GM12878 (cell line): ENCODE results near the gene BCAP29. TPM values are rescaled to one million over a fixed set of nuclear protein-coding genes. Genes with fewer than 3 reads are reported as not detected.

Source experiments
- ATAC-seq: fragments of 200-7000 bp; cut with Tn5 transposase; 3 replicates; pipeline ENCODE4 v1.9.1; 2020; ENCODE audit warnings: mild to moderate bottlenecking, moderate library complexity
- BruUV-seq: library from RNA; stranded (reverse); fragments of 400-500 nt; replicated peaks from 2 replicates; lab custom pipeline; 2021; lab: Mats Ljungman, UMichigan
- CTCF ChIA-PET: fragments of 300-600 bp; sonication (Branson Sonifier 250); formaldehyde crosslinking; extraction: SDS; loops from one replicate; lab custom pipeline; 2021; ENCODE audit warnings: inconsistent platforms; lab: Yijun Ruan, JAX
- POLR2A ChIA-PET: fragments of 350-600 bp; formaldehyde crosslinking; extraction: SDS; loops from one replicate; lab custom pipeline; 2021; ENCODE audit warnings: inconsistent platforms; lab: Charles Lee
- RAD21 ChIA-PET: fragments of 300-600 bp; sonication (Branson Sonifier 250); formaldehyde crosslinking; loops from one replicate; lab custom pipeline; 2023; ENCODE audit warnings: antibody characterized with exemption; ENCODE audit not compliant: unreplicated experiment; lab: Charles Lee
- SMC1A ChIA-PET: fragments of 300-600 bp; sonication (Branson Sonifier 250); formaldehyde crosslinking; loops from one replicate; lab custom pipeline; 2023; ENCODE audit not compliant: unreplicated experiment, uncharacterized antibody; lab: Charles Lee
- DNase-seq: peaks from one replicate; pipeline ENCODE4 v3.0.0-alpha.2; 2011; ENCODE audit warnings: low read depth, low spot score
- FAIRE-seq: peaks from 3 replicates; lab custom pipeline; 2011; peaks lifted over from hg19 to GRCh38; lab: Jason Lieb, UNC
- H2AFZ ChIP-seq: 2 replicates; pipeline ENCODE4 v1.6.0; 2011; ENCODE audit warnings: low read depth, low read length, control low read depth; ENCODE audit not compliant: control insufficient read depth
- H3K27ac ChIP-seq: 2 replicates; pipeline ENCODE4 v1.5.1; 2011; ENCODE audit warnings: control low read depth; ENCODE audit not compliant: control insufficient read depth, insufficient read depth
- H3K27me3 ChIP-seq, 2 experiments: replicated peaks in 1 of 2; 2 replicates each; pipeline versions ENCODE4 v1.6.0 to v1.6.1; 2011; ENCODE audit warnings: low read length in 1 of 2; ENCODE audit not compliant: control insufficient read depth in 2 of 2, insufficient read depth in 2 of 2
- H3K36me3 ChIP-seq, 2 experiments: 2 replicates each; pipeline ENCODE4 v1.5.1; 2011; ENCODE audit warnings: low read length in 1 of 2; ENCODE audit not compliant: control insufficient read depth in 2 of 2, insufficient read depth in 2 of 2
- H3K4me1 ChIP-seq: 2 replicates; pipeline ENCODE4 v1.6.1; 2011; ENCODE audit warnings: mild to moderate bottlenecking, low read length, moderate library complexity, mixed read lengths; ENCODE audit not compliant: control insufficient read depth, insufficient read depth
- H3K4me2 ChIP-seq: 2 replicates; pipeline ENCODE4 v1.6.0; 2011; ENCODE audit warnings: control low read depth; ENCODE audit not compliant: control insufficient read depth, insufficient read depth
- H3K4me3 ChIP-seq: fragments of 200-600 bp; sonication (generic); 2 replicates; pipeline ENCODE4 v1.5.1; 2016
- H3K79me2 ChIP-seq: 2 replicates; pipeline ENCODE4 v1.6.0; 2011; ENCODE audit warnings: low read length; ENCODE audit not compliant: control insufficient read depth, insufficient read depth
- H3K9ac ChIP-seq: 2 replicates; pipeline ENCODE4 v1.8.0; 2011; ENCODE audit warnings: low read length, control low read depth, mixed read lengths; ENCODE audit not compliant: control insufficient read depth, insufficient read depth
- H3K9me3 ChIP-seq: replicated peaks from 3 replicates; pipeline ENCODE4 v1.5.1; 2011; ENCODE audit warnings: mild to moderate bottlenecking, low read length; ENCODE audit not compliant: control insufficient read depth, insufficient read depth
- H4K20me1 ChIP-seq: 2 replicates; pipeline ENCODE4 v1.6.0; 2011; ENCODE audit not compliant: control insufficient read depth, insufficient read depth
- BCL11A ChIP-seq: IDR thresholded peaks from 2 replicates; pipeline ENCODE4 v1.6.1; 2011; ENCODE audit warnings: low read depth, low read length
- EED ChIP-seq: sonication (generic); IDR thresholded peaks from 2 replicates; pipeline ENCODE4 v1.6.1; 2016; ENCODE audit warnings: antibody characterized with exemption, low read depth
- GATAD2B ChIP-seq: fragments of 450-650 bp; conservative IDR thresholded peaks from 2 replicates; pipeline ENCODE4 v1.6.1; 2017; ENCODE audit warnings: low read depth, mild to moderate bottlenecking, moderate library complexity
- HDAC2 ChIP-seq: fragments of 200-600 bp; sonication (generic); IDR thresholded peaks from 2 replicates; pipeline ENCODE4 v1.6.1; 2017
- IKZF1 ChIP-seq: fragments of 450-650 bp; conservative IDR thresholded peaks from 2 replicates; pipeline ENCODE4 v1.6.1; 2017; ENCODE audit warnings: antibody characterized with exemption, mild to moderate bottlenecking
- MEF2A ChIP-seq: IDR thresholded peaks from 2 replicates; pipeline ENCODE4 v1.6.1; 2011; ENCODE audit warnings: low read depth, mild to moderate bottlenecking, low read length, moderate library complexity; ENCODE audit not compliant: insufficient read depth
- MEF2B ChIP-seq: fragments of 450-650 bp; IDR thresholded peaks from 2 replicates; pipeline ENCODE4 v1.6.1; 2018; ENCODE audit warnings: mild to moderate bottlenecking, moderate library complexity; ENCODE audit not compliant: partially characterized antibody, poor library complexity, severe bottlenecking
- NFXL1 ChIP-seq: fragments of 450-650 bp; IDR thresholded peaks from 2 replicates; pipeline ENCODE4 v1.6.1; 2017; ENCODE audit warnings: antibody characterized with exemption, mild to moderate bottlenecking, borderline replicate concordance
- POLR2AphosphoS2 ChIP-seq: IDR thresholded peaks from 2 replicates; pipeline ENCODE4 v1.6.1; 2011; ENCODE audit warnings: low read depth, mild to moderate bottlenecking, low read length, improper control_type of control experiment, moderate library complexity
- RELA ChIP-seq: fragments of 450-650 bp; IDR thresholded peaks from 2 replicates; pipeline ENCODE4 v1.8.0; 2014; ENCODE audit warnings: borderline replicate concordance; ENCODE audit not compliant: partially characterized antibody
- SMAD1 ChIP-seq: fragments of 450-650 bp; IDR thresholded peaks from 2 replicates; pipeline ENCODE4 v1.6.1; 2018; ENCODE audit warnings: mild to moderate bottlenecking, low read depth; ENCODE audit not compliant: partially characterized antibody
- ZNF622 ChIP-seq: fragments of 450-650 bp; IDR thresholded peaks from 2 replicates; pipeline ENCODE4 v1.6.1; 2017; ENCODE audit warnings: mild to moderate bottlenecking, inconsistent platforms
- WGBS: methylation state at CpG from one replicate; pipeline ENCODE4 v1.1.6; 2016; ENCODE audit warnings: low lambda C conversion rate; ENCODE audit not compliant: insufficient replicate concordance, insufficient coverage; ENCODE audit errors: missing lambda C conversion rate; 5-methylcytosine and 5-hydroxymethylcytosine counted together
- in situ Hi-C: fragments of 300-500 bp; cut with MboI; formaldehyde crosslinking; loops from 9 replicates; pipeline ENCODE4 v1.14.3; 2018; ENCODE audit warnings: mixed read lengths
- intact Hi-C: fragments of 100-400 bp; cut with micrococcal nuclease; formaldehyde crosslinking; loops from one replicate; pipeline ENCODE4 v1.14.2; 2022; ENCODE audit not compliant: unreplicated experiment
- polyA plus RNA-seq, 11 experiments: library from polyadenylated mRNA; depleted of rRNA in 4 of 11; unstranded in 6 of 11; stranded (reverse) in 5 of 11; fragments of >200 nt; fragmentation: Nextera tagmentation in 4 of 11; fragmentation: Illumina TruSeq in 1 of 11; extraction: Ambion mirVana in 4 of 11; extraction: Trizol in 1 of 11; gene quantifications; 1 replicate in 1 of 11; 2 replicates in 10 of 11; pipeline versions ENCODE4 v1.2.1 to v1.2.3, GENCODE V29; 2011 to 2016; ENCODE audit warnings: inconsistent platforms in 2 of 11, missing spikeins in 2 of 11, low read depth in 1 of 11
- total RNA-seq, 4 experiments: library from RNA; depleted of rRNA in 3 of 4; stranded (reverse); fragments of >200 nt in 3 of 4; fragmentation: Illumina TruSeq in 1 of 4; extraction: Trizol in 1 of 4; gene quantifications; 2 replicates each; pipeline versions ENCODE4 v1.2.1 to v1.2.3, GENCODE V29; 2013 to 2021
- TF ChIP-seq, protein P1 (sequence below): IDR thresholded peaks from 2 replicates; pipeline ENCODE4 v1.6.1; 2011; ENCODE audit warnings: borderline replicate concordance, low read depth, mild to moderate bottlenecking, moderate library complexity, mixed read lengths, low read length; ENCODE audit not compliant: insufficient read depth; ENCODE audit errors: extremely low read length
- TF ChIP-seq, protein P2 (sequence below): fragments of 450-650 bp; formaldehyde crosslinking; IDR thresholded peaks from 2 replicates; pipeline ENCODE4 v1.4.0; 2022; ENCODE audit warnings: mild to moderate bottlenecking, moderate library complexity
- TF ChIP-seq, protein P3 (sequence below): IDR thresholded peaks from 2 replicates; pipeline ENCODE4 v1.6.1; 2011; ENCODE audit warnings: borderline replicate concordance, low read depth, mild to moderate bottlenecking, moderate library complexity, low read length; ENCODE audit not compliant: insufficient read depth, poor library complexity, severe bottlenecking
- TF ChIP-seq, protein P4 (sequence below): fragments of 450-650 bp; IDR thresholded peaks from 2 replicates; pipeline ENCODE4 v1.6.1; 2016; ENCODE audit warnings: mild to moderate bottlenecking

Gene BCAP29
- total and polyA plus RNA-seq, 10 of the 15 experiments (the other 5 are each of a cell fraction or from before 2014, with no cell fraction given), result 26.5 to 58.5 (median 34.8) TPM

DNA sequence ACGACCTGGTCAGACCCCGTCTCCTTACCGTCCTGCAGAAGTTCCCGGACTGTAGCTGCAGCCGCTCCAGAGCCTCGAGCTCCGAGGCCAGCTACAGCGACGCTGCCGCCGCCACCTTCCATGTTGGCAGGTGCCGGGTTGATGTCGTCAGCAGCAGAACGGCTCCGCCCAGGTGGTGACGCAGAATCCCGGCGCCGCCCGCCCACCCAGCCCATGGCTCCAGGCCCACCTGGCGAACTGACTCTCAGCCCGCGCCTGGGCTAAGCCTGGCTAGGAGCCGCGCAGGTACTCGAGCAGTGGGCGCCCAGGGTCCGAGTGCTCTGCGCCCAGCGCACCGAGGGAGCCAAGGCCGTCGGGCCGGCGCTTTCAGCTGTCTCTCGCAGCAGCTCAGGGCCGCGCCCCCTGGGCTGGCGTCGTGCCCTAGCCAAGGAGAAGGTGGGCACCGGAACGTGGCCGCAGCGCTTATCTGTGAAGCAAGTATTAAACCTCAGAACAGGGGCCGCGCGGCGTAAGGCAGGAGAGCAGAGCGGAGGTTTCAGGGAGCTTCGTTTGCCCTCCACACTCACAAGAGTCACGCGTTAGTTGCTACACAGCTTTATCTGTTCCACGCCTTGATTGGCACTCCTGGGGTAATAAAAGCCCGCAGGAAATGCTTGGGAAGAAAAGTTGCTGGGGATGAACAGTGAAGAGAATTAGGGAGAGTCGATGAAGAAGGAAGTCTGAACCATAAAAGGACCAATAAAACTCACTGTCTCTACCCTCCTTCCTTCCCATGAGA, 16.1 kb upstream of the BCAP29 start, which contains the start of the genes COG5 and DUS4L:
Gene COG5, minus strand, starts transcription at position 146 of the 778 bp plus-strand sequence. Its CDS starts 24 bp downstream, at position 122.
Gene DUS4L, plus strand, starts transcription at position 197 of the 778 bp plus-strand sequence. CDS start 3,100 bp downstream, outside the sequence.
- Histone ChIP-seq H3K27me3 (no peaks in the 10 kb centered on the region), H3K4me3 (peak within 1 kb of the TSS; percentile 83), H4K20me1 (no peaks in the 10 kb centered on the region), H3K36me3 (no peaks in the 10 kb centered on the region), H3K27ac (peak within 1 kb of the TSS; percentile 54), H3K9me3 (no peaks in the 10 kb centered on the region), H3K79me2 (peaks cover 17% of the 10 kb centered on the region), H2AFZ (peak within 1 kb of the TSS; percentile 99), H3K9ac (peak within 1 kb of the TSS; percentile 72), H3K4me2 (peak within 1 kb of the TSS; percentile 96), H3K4me1 (no peaks in the 10 kb centered on the region)
- ATAC-seq (peak; percentile 94), DNase-seq (peak; percentile 34), FAIRE-seq (peak; percentile 85)
- ChIA-PET POLR2A (interaction anchor here (0.5 to 1.3 kb wide), 7 partner anchors 10 to 310 kb away, joined by 3 to 7 read pairs (median 3); partner anchors contain the start of gene BCAP29), SMC1A (no interaction called here), RAD21 (interaction anchor here (0.8 to 1.7 kb wide), 3 partner anchors 42 to 182 kb away, joined by 3 to 6 read pairs (median 4); no protein-coding TSS in a partner anchor), CTCF (interaction anchor here (0.6 to 1.2 kb wide), 2 partner anchors 19 to 179 kb away, joined by 3 read pairs; no protein-coding TSS in a partner anchor)
- BruUV-seq, result no TSS peak
- 1% methylated on average over 53 of the region's 55 CpGs for WGBS
- intact Hi-C loops, result no loop called here
- in situ Hi-C loops, result no loop called here
- TF ChIP-seq POLR2AphosphoS2 (peak; percentile 52; the same call in 1 of the 2 replicates), GATAD2B (peak; percentile 66; the same call in 1 of the 2 replicates), BCL11A (no peak), HDAC2 (no peak), EED (no peak), RELA (no peak), SMAD1 (no peak), IKZF1 (peak; percentile 58), MEF2A (no peak), MEF2B (no peak), NFXL1 (no peak), ZNF622 (no peak)
- TF ChIP-seq, protein P1, sequence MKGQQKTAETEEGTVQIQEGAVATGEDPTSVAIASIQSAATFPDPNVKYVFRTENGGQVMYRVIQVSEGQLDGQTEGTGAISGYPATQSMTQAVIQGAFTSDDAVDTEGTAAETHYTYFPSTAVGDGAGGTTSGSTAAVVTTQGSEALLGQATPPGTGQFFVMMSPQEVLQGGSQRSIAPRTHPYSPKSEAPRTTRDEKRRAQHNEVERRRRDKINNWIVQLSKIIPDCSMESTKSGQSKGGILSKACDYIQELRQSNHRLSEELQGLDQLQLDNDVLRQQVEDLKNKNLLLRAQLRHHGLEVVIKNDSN, result no peak
- TF ChIP-seq, protein P2, sequence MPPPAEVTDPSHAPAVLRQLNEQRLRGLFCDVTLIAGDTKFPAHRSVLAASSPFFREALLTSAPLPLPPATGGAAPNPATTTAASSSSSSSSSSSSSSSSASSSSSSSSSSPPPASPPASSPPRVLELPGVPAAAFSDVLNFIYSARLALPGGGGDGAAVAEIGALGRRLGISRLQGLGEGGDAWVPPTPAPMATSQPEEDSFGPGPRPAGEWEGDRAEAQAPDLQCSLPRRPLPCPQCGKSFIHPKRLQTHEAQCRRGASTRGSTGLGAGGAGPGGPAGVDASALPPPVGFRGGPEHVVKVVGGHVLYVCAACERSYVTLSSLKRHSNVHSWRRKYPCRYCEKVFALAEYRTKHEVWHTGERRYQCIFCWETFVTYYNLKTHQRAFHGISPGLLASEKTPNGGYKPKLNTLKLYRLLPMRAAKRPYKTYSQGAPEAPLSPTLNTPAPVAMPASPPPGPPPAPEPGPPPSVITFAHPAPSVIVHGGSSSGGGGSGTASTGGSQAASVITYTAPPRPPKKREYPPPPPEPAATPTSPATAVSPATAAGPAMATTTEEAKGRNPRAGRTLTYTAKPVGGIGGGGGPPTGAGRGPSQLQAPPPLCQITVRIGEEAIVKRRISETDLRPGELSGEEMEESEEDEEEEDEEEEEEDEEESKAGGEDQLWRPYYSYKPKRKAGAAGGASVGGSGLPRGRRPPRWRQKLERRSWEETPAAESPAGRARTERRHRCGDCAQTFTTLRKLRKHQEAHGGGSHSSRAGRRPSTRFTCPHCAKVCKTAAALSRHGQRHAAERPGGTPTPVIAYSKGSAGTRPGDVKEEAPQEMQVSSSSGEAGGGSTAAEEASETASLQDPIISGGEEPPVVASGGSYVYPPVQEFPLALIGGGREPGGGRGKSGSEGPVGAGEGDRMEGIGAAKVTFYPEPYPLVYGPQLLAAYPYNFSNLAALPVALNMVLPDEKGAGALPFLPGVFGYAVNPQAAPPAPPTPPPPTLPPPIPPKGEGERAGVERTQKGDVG (CRISPR knock-in tag), result no peak
- TF ChIP-seq, protein P3, sequence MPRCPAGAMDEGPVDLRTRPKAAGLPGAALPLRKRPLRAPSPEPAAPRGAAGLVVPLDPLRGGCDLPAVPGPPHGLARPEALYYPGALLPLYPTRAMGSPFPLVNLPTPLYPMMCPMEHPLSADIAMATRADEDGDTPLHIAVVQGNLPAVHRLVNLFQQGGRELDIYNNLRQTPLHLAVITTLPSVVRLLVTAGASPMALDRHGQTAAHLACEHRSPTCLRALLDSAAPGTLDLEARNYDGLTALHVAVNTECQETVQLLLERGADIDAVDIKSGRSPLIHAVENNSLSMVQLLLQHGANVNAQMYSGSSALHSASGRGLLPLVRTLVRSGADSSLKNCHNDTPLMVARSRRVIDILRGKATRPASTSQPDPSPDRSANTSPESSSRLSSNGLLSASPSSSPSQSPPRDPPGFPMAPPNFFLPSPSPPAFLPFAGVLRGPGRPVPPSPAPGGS, result peak; percentile 32
- TF ChIP-seq, protein P4, sequence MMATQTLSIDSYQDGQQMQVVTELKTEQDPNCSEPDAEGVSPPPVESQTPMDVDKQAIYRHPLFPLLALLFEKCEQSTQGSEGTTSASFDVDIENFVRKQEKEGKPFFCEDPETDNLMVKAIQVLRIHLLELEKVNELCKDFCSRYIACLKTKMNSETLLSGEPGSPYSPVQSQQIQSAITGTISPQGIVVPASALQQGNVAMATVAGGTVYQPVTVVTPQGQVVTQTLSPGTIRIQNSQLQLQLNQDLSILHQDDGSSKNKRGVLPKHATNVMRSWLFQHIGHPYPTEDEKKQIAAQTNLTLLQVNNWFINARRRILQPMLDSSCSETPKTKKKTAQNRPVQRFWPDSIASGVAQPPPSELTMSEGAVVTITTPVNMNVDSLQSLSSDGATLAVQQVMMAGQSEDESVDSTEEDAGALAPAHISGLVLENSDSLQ, result peak; percentile 83
